Dendritic cell treated with granulocyte-macrophage colony-stimulating factor and Interleukin-4, amounts not matched to agents 40 ng/mL and 50 ng/mL, for 4 days (primary cell): ENCODE results near the gene HSPA12A.

Source experiments
- H3K27ac Mint-ChIP-seq: one replicate; pipeline ENCODE4 v1.8.0; 2022; ENCODE audit warnings: mild to moderate bottlenecking, mixed read lengths
- H3K27me3 Mint-ChIP-seq: one replicate; pipeline ENCODE4 v1.8.0; 2022; ENCODE audit warnings: mild to moderate bottlenecking, mixed read lengths
- H3K36me3 Mint-ChIP-seq: one replicate; pipeline ENCODE4 v1.8.0; 2022; ENCODE audit warnings: low read depth, mixed read lengths
- H3K4me1 Mint-ChIP-seq: one replicate; pipeline ENCODE4 v1.8.0; 2022; ENCODE audit warnings: low read depth, mixed read lengths
- H3K4me3 Mint-ChIP-seq: one replicate; pipeline ENCODE4 v1.8.0; 2022; ENCODE audit warnings: mild to moderate bottlenecking, moderate library complexity, mixed read lengths
- H3K9me3 Mint-ChIP-seq: one replicate; pipeline ENCODE4 v1.8.0; 2022; ENCODE audit warnings: mixed read lengths
- intact Hi-C: fragments of 100-400 bp; cut with micrococcal nuclease; formaldehyde crosslinking; loops from one replicate; pipeline ENCODE4 v1.15.0; 2022

Gene HSPA12A

GRCh38 chr10:116764979-116765378, 22.6 kb upstream of the HSPA12A start:
- no peaks in the 10 kb centered on the region for H3K36me3 Mint-ChIP-seq
- peaks cover 36% of the 10 kb centered on the region for H3K27me3 Mint-ChIP-seq
- H3K4me1 Mint-ChIP-seq = no peaks in the 10 kb centered on the region
- no peaks in the 10 kb centered on the region for H3K9me3 Mint-ChIP-seq
- intact Hi-C loops = no loop called here
- H3K4me3 Mint-ChIP-seq = no peak overlapping the region
- H3K27ac Mint-ChIP-seq = no peak overlapping the region

- no peaks in the 10 kb centered on the region for H3K9me3 Mint-ChIP-seq
- no peak overlapping the region for H3K27ac Mint-ChIP-seq
- peaks cover 33% of the 10 kb centered on the region for H3K27me3 Mint-ChIP-seq
- H3K36me3 Mint-ChIP-seq = no peaks in the 10 kb centered on the region
- no peaks in the 10 kb centered on the region for H3K4me1 Mint-ChIP-seq
- no peak overlapping the region for H3K4me3 Mint-ChIP-seq
- intact Hi-C loops = no loop called here
These were observed 21.1 kb upstream of the HSPA12A start for GRCh38 chr10:116763440-116763839.

- Mint-ChIP-seq H3K4me1 (no peaks in the 10 kb centered on the region), H3K27me3 (peaks cover 35% of the 10 kb centered on the region), H3K4me3 (no peak overlapping the region), H3K27ac (no peak overlapping the region), H3K9me3 (no peaks in the 10 kb centered on the region), H3K36me3 (no peaks in the 10 kb centered on the region)
- intact Hi-C loops = no loop called here
These were observed 19.5 kb upstream of the HSPA12A start for GRCh38 chr10:116761883-116762282.

- Mint-ChIP-seq H3K36me3 (no peaks in the 10 kb centered on the region), H3K9me3 (no peaks in the 10 kb centered on the region), H3K27ac (no peak overlapping the region), H3K27me3 (peaks cover 31% of the 10 kb centered on the region), H3K4me1 (no peaks in the 10 kb centered on the region), H3K4me3 (no peak overlapping the region)
- intact Hi-C loops = no loop called here
These were observed 18.6 kb upstream of the HSPA12A start for GRCh38 chr10:116760919-116761318.

GRCh38 chr10:116757246-116757645, 14.9 kb upstream of the HSPA12A start:
- Mint-ChIP-seq H3K4me1 (no peaks in the 10 kb centered on the region), H3K27me3 (peaks cover 21% of the 10 kb centered on the region), H3K4me3 (no peak overlapping the region), H3K9me3 (no peaks in the 10 kb centered on the region), H3K27ac (no peak overlapping the region), H3K36me3 (no peaks in the 10 kb centered on the region)
- intact Hi-C loops = no loop called here

- Mint-ChIP-seq H3K36me3 (no peaks in the 10 kb centered on the region), H3K9me3 (no peaks in the 10 kb centered on the region), H3K27ac (no peak overlapping the region), H3K4me3 (no peak overlapping the region), H3K4me1 (no peaks in the 10 kb centered on the region), H3K27me3 (peaks cover 24% of the 10 kb centered on the region)
- intact Hi-C loops = no loop called here
These were observed 13.9 kb upstream of the HSPA12A start for GRCh38 chr10:116756277-116756676.

GRCh38 chr10:116753759-116754158, 11.4 kb upstream of the HSPA12A start:
- Mint-ChIP-seq H3K4me3 (no peak overlapping the region), H3K27me3 (peaks cover 23% of the 10 kb centered on the region), H3K36me3 (no peaks in the 10 kb centered on the region), H3K27ac (no peak overlapping the region), H3K9me3 (peaks cover 9% of the 10 kb centered on the region), H3K4me1 (no peaks in the 10 kb centered on the region)
- intact Hi-C loops = no loop called here

- Mint-ChIP-seq H3K27me3 (peaks cover 22% of the 10 kb centered on the region), H3K4me1 (no peaks in the 10 kb centered on the region), H3K36me3 (no peaks in the 10 kb centered on the region), H3K27ac (no peak overlapping the region), H3K4me3 (no peak overlapping the region), H3K9me3 (peaks cover 9% of the 10 kb centered on the region)
- intact Hi-C loops = no loop called here
These were observed 10.8 kb upstream of the HSPA12A start for GRCh38 chr10:116752969-116753665.

GRCh38 chr10:116752563-116752962, 10.2 kb upstream of the HSPA12A start:
- Mint-ChIP-seq H3K4me3 (no peak overlapping the region), H3K36me3 (no peaks in the 10 kb centered on the region), H3K27me3 (peaks cover 22% of the 10 kb centered on the region), H3K27ac (no peak overlapping the region), H3K4me1 (no peaks in the 10 kb centered on the region), H3K9me3 (peaks cover 9% of the 10 kb centered on the region)
- intact Hi-C loops = no loop called here

GRCh38 chr10:116748471-116748870, 6.1 kb upstream of the HSPA12A start:
- intact Hi-C loops = no loop called here
- Mint-ChIP-seq H3K4me1 (peaks cover under 1% of the 10 kb centered on the region), H3K4me3 (no peak overlapping the region), H3K27ac (no peak overlapping the region), H3K36me3 (no peaks in the 10 kb centered on the region), H3K9me3 (peaks cover 9% of the 10 kb centered on the region), H3K27me3 (peaks cover 44% of the 10 kb centered on the region)

GRCh38 chr10:116748041-116748440, 5.7 kb upstream of the HSPA12A start:
- Mint-ChIP-seq H3K9me3 (peaks cover 9% of the 10 kb centered on the region), H3K27ac (no peak overlapping the region), H3K4me3 (no peak overlapping the region), H3K27me3 (peaks cover 48% of the 10 kb centered on the region), H3K36me3 (no peaks in the 10 kb centered on the region), H3K4me1 (peaks cover 5% of the 10 kb centered on the region)
- intact Hi-C loops = no loop called here

- Mint-ChIP-seq H3K27ac (no peak overlapping the region), H3K9me3 (peaks cover 9% of the 10 kb centered on the region), H3K4me1 (peaks cover 6% of the 10 kb centered on the region), H3K36me3 (no peaks in the 10 kb centered on the region), H3K4me3 (no peak overlapping the region), H3K27me3 (peaks cover 48% of the 10 kb centered on the region)
- intact Hi-C loops = no loop called here
These were observed 5.0 kb upstream of the HSPA12A start for GRCh38 chr10:116747325-116747724.

GRCh38 chr10:116744885-116745284, 2.5 kb upstream of the HSPA12A start:
- no peak overlapping the region for H3K27ac Mint-ChIP-seq
- H3K36me3 Mint-ChIP-seq = no peaks in the 10 kb centered on the region
- H3K27me3 Mint-ChIP-seq = peaks cover 56% of the 10 kb centered on the region
- no peak overlapping the region for H3K4me3 Mint-ChIP-seq
- no peaks in the 10 kb centered on the region for H3K9me3 Mint-ChIP-seq
- peaks cover 12% of the 10 kb centered on the region for H3K4me1 Mint-ChIP-seq
- intact Hi-C loops = no loop called here

GRCh38 chr10:116744163-116744753, 1.9 kb upstream of the HSPA12A start:
- peaks cover 62% of the 10 kb centered on the region for H3K27me3 Mint-ChIP-seq
- intact Hi-C loops = no loop called here
- no peak overlapping the region for H3K4me3 Mint-ChIP-seq

More at GRCh38 chr10:116744163-116744753, 1.9 kb upstream of the HSPA12A start:
- Mint-ChIP-seq H3K4me1 (peaks cover 12% of the 10 kb centered on the region), H3K9me3 (no peaks in the 10 kb centered on the region), H3K27ac (no peak overlapping the region), H3K36me3 (no peaks in the 10 kb centered on the region)
